Right atrium auricular region (tissue), 2 donors: Measurements from ENCODE around the gene PKP3. TPM values are rescaled to one million over a fixed set of nuclear protein-coding genes. Genes with fewer than 3 reads are reported as not detected.
A peak's percentile ranks its signal among the peaks of the same experiment; 100 is the strongest.

Experiments
- DNase-seq: peaks from one replicate; pipeline ENCODE4 v3.0.0-alpha.2; 2019; ENCODE audit warnings: low spot score
- H3K27ac ChIP-seq, 2 donors: fragments of 200-600 bp; sonication (generic); 1 replicate in 1 of 2; 2 replicates in 1 of 2; pipeline ENCODE4 v1.5.1; 2016 to 2019
- H3K27me3 ChIP-seq, 2 donors: fragments of 200-600 bp; sonication (generic); one replicate each; pipeline versions ENCODE4 v1.5.1 to v1.6.0; 2017 to 2019
- H3K36me3 ChIP-seq: fragments of 200-600 bp; sonication (generic); one replicate; pipeline ENCODE4 v1.5.1; 2016
- H3K4me1 ChIP-seq, 2 donors: fragments of 200-600 bp; sonication (generic); one replicate each; pipeline versions ENCODE4 v1.5.1 to v1.6.0; 2017 to 2019
- H3K4me3 ChIP-seq, 2 donors: fragments of 200-600 bp; sonication (generic); 1 replicate in 1 of 2; 2 replicates in 1 of 2; pipeline ENCODE4 v1.5.1; 2017 to 2019; ENCODE audit warnings: mild to moderate bottlenecking in 1 of 2, moderate library complexity in 1 of 2
- H3K9me3 ChIP-seq, 2 donors: fragments of 200-600 bp; sonication (generic); one replicate each; pipeline ENCODE4 v1.5.1; 2019
- total RNA-seq, 2 donors: library from RNA; depleted of rRNA; stranded (reverse); fragments of >200 nt; gene quantifications; one replicate each; pipeline ENCODE4 v1.1.0, GENCODE V29; 2016
- TF ChIP-seq, protein P1 (sequence below), 2 donors: fragments of 200-600 bp; sonication (generic); IDR thresholded peaks; one replicate each; pipeline ENCODE4 v1.5.1; 2019; ENCODE audit warnings: antibody characterized with exemption in 2 of 2

PKP3 gene
- total RNA-seq, 2 donors from 2014 or later = 0.43 to 1.0 TPM

DNA sequence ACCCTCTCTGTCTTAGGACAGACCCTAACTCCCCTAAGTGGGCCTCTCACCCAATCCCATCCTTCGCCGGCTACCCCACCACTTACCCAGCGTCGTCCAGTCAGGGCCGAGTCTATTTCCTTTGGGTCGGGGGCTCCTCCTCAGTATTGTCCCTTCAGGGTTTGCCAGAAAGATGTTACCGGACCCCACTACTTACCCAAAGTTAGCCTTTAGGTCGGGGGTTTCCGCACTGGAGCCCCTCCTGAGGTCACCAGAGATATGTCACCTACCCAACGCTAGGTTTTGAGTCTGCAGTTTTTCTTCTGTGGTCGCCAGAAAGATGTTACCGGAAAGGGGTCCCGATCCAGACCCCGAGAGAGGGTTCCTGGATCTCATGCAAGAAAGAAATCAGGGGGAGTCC lies 42.6 kb upstream of the PKP3 start:
- TF ChIP-seq, protein P1, sequence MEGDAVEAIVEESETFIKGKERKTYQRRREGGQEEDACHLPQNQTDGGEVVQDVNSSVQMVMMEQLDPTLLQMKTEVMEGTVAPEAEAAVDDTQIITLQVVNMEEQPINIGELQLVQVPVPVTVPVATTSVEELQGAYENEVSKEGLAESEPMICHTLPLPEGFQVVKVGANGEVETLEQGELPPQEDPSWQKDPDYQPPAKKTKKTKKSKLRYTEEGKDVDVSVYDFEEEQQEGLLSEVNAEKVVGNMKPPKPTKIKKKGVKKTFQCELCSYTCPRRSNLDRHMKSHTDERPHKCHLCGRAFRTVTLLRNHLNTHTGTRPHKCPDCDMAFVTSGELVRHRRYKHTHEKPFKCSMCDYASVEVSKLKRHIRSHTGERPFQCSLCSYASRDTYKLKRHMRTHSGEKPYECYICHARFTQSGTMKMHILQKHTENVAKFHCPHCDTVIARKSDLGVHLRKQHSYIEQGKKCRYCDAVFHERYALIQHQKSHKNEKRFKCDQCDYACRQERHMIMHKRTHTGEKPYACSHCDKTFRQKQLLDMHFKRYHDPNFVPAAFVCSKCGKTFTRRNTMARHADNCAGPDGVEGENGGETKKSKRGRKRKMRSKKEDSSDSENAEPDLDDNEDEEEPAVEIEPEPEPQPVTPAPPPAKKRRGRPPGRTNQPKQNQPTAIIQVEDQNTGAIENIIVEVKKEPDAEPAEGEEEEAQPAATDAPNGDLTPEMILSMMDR (IDR thresholded peaks at IDR 0.05) = no peak
- Histone ChIP-seq H3K4me1 (peaks cover 0 to 31% of the 10 kb centered on the region in 2 donors), H3K4me3 (no peak overlapping the region), H3K9me3 (no peaks in the 10 kb centered on the region), H3K27me3 (no peaks in the 10 kb centered on the region), H3K36me3 (no peaks in the 10 kb centered on the region), H3K27ac (no peak overlapping the region)
- no peak for DNase-seq

DNA sequence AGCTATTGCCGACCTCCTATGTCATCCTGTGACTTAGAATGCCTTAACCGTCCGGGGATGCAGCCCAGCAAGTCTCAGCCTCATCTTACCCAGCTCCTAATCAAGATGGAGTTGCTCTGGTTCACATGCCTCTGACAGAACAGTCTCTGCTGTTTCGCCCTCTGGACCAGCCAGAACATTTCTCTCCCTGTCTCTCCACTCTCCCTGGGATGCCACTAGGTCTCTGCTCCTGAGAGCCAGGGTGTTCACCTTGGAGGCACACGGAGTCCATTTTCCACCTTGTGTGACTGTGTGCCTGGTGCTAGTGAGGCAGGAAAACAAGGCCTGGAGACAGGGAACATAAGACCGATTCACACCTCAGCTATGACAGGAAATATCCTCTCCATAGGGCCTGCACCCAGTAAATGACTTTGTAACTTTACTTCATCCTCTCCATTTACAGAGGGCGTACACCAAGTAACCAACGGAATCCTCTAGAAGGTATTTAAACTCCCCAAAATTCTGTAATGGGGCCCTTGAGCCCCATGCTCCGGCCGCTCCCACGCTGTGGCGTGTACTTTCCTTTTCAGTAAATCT lies 41.5 kb upstream of the PKP3 start:
- H3K27ac ChIP-seq = peak overlapping the region; percentile 95 to 100
- no peaks in the 10 kb centered on the region for H3K36me3 ChIP-seq
- no peaks in the 10 kb centered on the region for H3K27me3 ChIP-seq
- no peak overlapping the region for H3K4me3 ChIP-seq
- H3K9me3 ChIP-seq = no peaks in the 10 kb centered on the region
- peaks cover 0 to 31% of the 10 kb centered on the region in 2 donors for H3K4me1 ChIP-seq
- DNase-seq = no peak
- TF ChIP-seq, protein P1 (IDR thresholded peaks at IDR 0.05) = no peak

DNA sequence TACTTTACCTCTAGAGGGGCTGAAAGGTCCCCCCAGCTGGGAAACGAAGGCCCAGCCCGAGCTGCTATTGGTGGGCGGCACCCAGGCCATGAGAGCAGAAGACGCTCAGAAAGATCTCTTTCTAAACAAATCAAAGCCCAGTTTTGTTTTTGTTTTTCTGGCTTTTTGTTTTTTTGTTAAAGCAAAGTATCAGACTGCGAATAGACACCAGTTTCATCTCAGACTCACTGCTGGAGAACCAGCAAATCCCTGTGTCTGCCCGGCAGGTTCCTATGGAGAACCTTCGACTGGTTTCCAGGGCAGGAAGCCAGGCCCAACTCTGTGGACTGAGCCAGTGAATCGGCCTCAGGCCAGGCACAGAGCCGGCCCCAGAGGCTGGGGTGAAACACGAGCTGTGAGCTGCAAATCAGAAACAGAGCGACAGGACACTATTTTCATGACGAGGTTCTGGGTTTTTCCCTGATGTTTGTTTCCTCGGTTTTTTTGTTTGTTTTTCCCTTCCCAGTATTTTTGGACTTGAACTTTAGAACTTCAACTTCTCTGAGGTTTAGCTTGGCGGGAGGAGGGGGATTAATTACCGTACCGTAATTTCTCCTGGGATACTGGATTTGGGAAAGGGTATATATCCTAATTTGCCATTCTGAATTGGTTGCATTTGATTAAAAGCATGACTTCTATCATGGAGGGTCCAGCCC lies 40.7 kb upstream of the PKP3 start:
- TF ChIP-seq, protein P1 (IDR thresholded peaks at IDR 0.05) = no peak
- H3K27ac ChIP-seq = peak overlapping the region; percentile 95 to 100
- peak; percentile 93 for DNase-seq
- H3K4me3 ChIP-seq = no peak overlapping the region
- no peaks in the 10 kb centered on the region for H3K27me3 ChIP-seq
- H3K9me3 ChIP-seq = no peaks in the 10 kb centered on the region
- H3K36me3 ChIP-seq = no peaks in the 10 kb centered on the region
- peaks cover 0 to 31% of the 10 kb centered on the region in 2 donors for H3K4me1 ChIP-seq

DNA sequence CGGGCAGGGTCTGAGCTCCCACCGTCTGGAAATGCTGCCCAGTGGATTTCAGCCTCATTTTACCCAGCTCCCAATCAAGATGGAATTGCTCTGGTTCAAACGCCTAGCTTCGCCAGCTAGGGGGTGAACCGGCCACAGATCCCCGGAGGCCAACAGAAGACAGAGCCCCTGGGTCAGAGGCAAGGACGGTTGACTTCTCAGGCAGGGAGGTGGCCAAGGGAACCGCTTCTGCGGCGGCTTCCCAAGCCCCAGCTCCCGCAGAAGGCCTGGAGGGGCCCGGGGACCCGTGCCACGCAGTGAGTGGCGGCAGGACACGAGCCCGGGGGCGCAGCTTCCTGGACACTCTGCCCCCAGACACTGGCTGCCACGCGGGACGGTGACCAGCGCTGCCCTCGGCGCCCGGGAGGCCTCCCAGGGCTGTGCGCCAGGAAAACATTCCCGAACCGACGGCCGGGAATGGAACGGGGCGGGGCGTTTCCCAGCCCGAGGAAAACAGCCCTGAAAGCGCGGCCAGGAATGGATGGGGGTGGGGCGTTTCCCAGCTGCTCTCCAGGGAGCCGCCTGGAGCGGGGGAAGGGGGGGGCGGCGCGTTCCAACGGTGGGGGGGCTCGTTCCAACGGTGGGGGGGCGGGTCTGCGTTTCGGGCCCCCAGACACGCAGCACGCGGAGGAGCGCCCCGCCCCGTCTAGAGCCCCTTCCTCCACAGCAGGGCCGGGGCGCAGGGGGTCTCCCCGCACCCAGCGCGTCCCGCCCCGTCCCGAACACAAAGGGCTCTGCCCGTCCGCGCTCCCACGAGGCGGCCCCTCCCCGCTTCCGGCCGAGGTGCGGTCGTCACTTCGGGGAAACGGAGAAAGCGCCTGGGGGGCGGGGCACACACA lies 38.2 kb upstream of the PKP3 start:
- H3K27me3 ChIP-seq = no peaks in the 10 kb centered on the region
- H3K27ac ChIP-seq = peak overlapping the region; percentile 95 to 100
- H3K36me3 ChIP-seq = no peaks in the 10 kb centered on the region
- H3K4me1 ChIP-seq = peaks cover 0 to 31% of the 10 kb centered on the region in 2 donors
- TF ChIP-seq, protein P1 (IDR thresholded peaks at IDR 0.05) = no peak
- peak overlapping the region; percentile 41 to 54 for H3K4me3 ChIP-seq
- H3K9me3 ChIP-seq = no peaks in the 10 kb centered on the region
- DNase-seq = peak; percentile 95

DNA sequence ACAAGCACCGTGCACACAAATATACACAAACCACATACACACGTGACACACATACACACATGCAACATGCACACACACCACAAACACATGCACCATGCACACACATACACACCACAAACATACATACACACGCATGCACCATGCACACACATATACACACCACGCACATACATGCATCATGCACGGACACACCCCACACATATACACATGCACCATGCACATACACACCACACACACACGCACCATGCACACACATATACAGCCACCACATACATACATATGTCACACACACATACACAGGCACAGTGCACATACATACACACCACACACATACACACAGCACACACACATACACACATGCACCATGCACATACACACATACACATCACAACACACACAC lies 37.4 kb upstream of the PKP3 start:
- no peaks in the 10 kb centered on the region for H3K27me3 ChIP-seq
- H3K4me1 ChIP-seq = peaks cover 0 to 31% of the 10 kb centered on the region in 2 donors
- no peaks in the 10 kb centered on the region for H3K9me3 ChIP-seq
- H3K4me3 ChIP-seq = no peak overlapping the region
- no peak overlapping the region for H3K27ac ChIP-seq
- no peaks in the 10 kb centered on the region for H3K36me3 ChIP-seq
- no peak for DNase-seq
- TF ChIP-seq, protein P1 (IDR thresholded peaks at IDR 0.05) = no peak
